PC-9 (cell line): ENCODE results near the gene AQP2. TPM values are rescaled to one million over a fixed set of nuclear protein-coding genes. Genes with fewer than 3 reads are reported as not detected.

Experiments
- BruUV-seq: library from RNA; stranded (reverse); fragments of 400-500 nt; replicated peaks from 2 replicates; lab custom pipeline; 2021; lab: Mats Ljungman, UMichigan
- CTCF ChIA-PET: fragments of 300-600 bp; sonication (Branson Sonifier 250); formaldehyde crosslinking; loops from one replicate; lab custom pipeline; 2022; ENCODE audit warnings: antibody characterized with exemption; lab: Charles Lee
- POLR2A ChIA-PET: fragments of 300-600 bp; sonication (Branson Sonifier 250); formaldehyde crosslinking; loops from one replicate; lab custom pipeline; 2022; ENCODE audit warnings: antibody characterized with exemption; ENCODE audit not compliant: unreplicated experiment; lab: Charles Lee
- DNase-seq, 2 experiments: peaks; one replicate each; pipeline versions ENCODE4 v3.0.0 to v3.0.0-alpha.2; 2015 to 2022; ENCODE audit warnings: mixed read lengths in 1 of 2
- H2AFZ ChIP-seq: fragments of 200-600 bp; sonication (generic); 2 replicates; pipeline ENCODE4 v1.8.1; 2017; ENCODE audit warnings: antibody characterized with exemption
- H3F3A ChIP-seq: fragments of 200-600 bp; sonication (generic); 2 replicates; pipeline ENCODE4 v1.8.1; 2017; ENCODE audit warnings: antibody characterized with exemption, mild to moderate bottlenecking, low read depth; ENCODE audit not compliant: insufficient read depth
- H3K27ac ChIP-seq: fragments of 200-600 bp; sonication (generic); 2 replicates; pipeline ENCODE4 v1.6.1; 2016; ENCODE audit warnings: mixed run types
- H3K27me3 ChIP-seq: fragments of 200-600 bp; sonication (generic); 2 replicates; pipeline ENCODE4 v1.6.1; 2016; ENCODE audit warnings: low read depth, mixed run types; ENCODE audit not compliant: insufficient read depth
- H3K36me3 ChIP-seq: fragments of 200-600 bp; sonication (generic); 2 replicates; pipeline ENCODE4 v1.6.1; 2016; ENCODE audit warnings: low read depth, mixed run types
- H3K4me1 ChIP-seq: fragments of 200-600 bp; sonication (generic); replicated peaks from 2 replicates; pipeline ENCODE4 v1.6.1; 2016; ENCODE audit warnings: mixed run types; ENCODE audit not compliant: insufficient read depth
- H3K4me2 ChIP-seq: fragments of 200-600 bp; sonication (generic); 2 replicates; pipeline ENCODE4 v1.6.1; 2017; ENCODE audit warnings: mixed run types
- H3K4me3 ChIP-seq: fragments of 200-600 bp; sonication (generic); 2 replicates; pipeline ENCODE4 v1.6.1; 2016; ENCODE audit warnings: mixed run types
- H3K79me2 ChIP-seq: fragments of 200-600 bp; sonication (generic); 2 replicates; pipeline ENCODE4 v1.6.1; 2017; ENCODE audit warnings: low read depth, mixed run types
- H3K9me2 ChIP-seq: fragments of 200-600 bp; sonication (generic); 2 replicates; pipeline ENCODE4 v1.8.1; 2017; ENCODE audit warnings: mild to moderate bottlenecking; ENCODE audit not compliant: insufficient read depth
- H3K9me3 ChIP-seq: fragments of 200-600 bp; sonication (generic); 2 replicates; pipeline ENCODE4 v1.8.1; 2016; ENCODE audit warnings: low read depth; ENCODE audit not compliant: insufficient read depth
- H4K20me1 ChIP-seq: fragments of 200-600 bp; sonication (generic); 2 replicates; pipeline ENCODE4 v1.8.1; 2017; ENCODE audit not compliant: insufficient read depth
- EZH2 ChIP-seq: fragments of 200-600 bp; sonication (generic); IDR thresholded peaks from 2 replicates; pipeline ENCODE4 v1.8.0; 2017; ENCODE audit warnings: antibody characterized with exemption, low read depth
- intact Hi-C: fragments of 100-400 bp; cut with micrococcal nuclease; formaldehyde crosslinking; loops from one replicate; pipeline ENCODE4 v1.10.0; 2022; ENCODE audit not compliant: unreplicated experiment
- total RNA-seq: library from RNA; stranded (reverse); gene quantifications from 2 replicates; pipeline ENCODE4 v1.2.3, GENCODE V29; 2021
- TF ChIP-seq, protein P1 (sequence below): fragments of 200-600 bp; sonication (generic); conservative IDR thresholded peaks from 2 replicates; pipeline ENCODE4 v1.6.1; 2017; ENCODE audit warnings: mixed run types, antibody characterized with exemption, mild to moderate bottlenecking, moderate library complexity

The AQP2 gene
- total RNA-seq, 1 experiment from 2014 or later = not detected

- ChIA-PET CTCF (interaction anchor here (0.6 kb wide), 1 partner anchor 13 kb away, joined by 3 read pairs; no protein-coding TSS in a partner anchor), POLR2A (interaction anchor here (0.6 kb wide), 1 partner anchor 243 kb away, joined by 6 read pairs; no protein-coding TSS in a partner anchor)
- Histone ChIP-seq H3K4me1 (no peaks in the 10 kb centered on the region), H3K36me3 (no peaks in the 10 kb centered on the region), H3K27me3 (no peaks in the 10 kb centered on the region), H3K27ac (no peak overlapping the region), H3K4me2 (no peak overlapping the region), H3K9me2 (no peaks in the 10 kb centered on the region), H2AFZ (no peak overlapping the region), H3K4me3 (no peak overlapping the region), H4K20me1 (no peaks in the 10 kb centered on the region), H3F3A (peaks cover 9% of the 10 kb centered on the region; the same call in 1 of the 2 replicates), H3K79me2 (no peaks in the 10 kb centered on the region), H3K9me3 (no peaks in the 10 kb centered on the region)
- intact Hi-C loops = no loop called here
- DNase-seq = no peak
- BruUV-seq = no TSS peak
- TF ChIP-seq EZH2 = no peak
- TF ChIP-seq, protein P1, sequence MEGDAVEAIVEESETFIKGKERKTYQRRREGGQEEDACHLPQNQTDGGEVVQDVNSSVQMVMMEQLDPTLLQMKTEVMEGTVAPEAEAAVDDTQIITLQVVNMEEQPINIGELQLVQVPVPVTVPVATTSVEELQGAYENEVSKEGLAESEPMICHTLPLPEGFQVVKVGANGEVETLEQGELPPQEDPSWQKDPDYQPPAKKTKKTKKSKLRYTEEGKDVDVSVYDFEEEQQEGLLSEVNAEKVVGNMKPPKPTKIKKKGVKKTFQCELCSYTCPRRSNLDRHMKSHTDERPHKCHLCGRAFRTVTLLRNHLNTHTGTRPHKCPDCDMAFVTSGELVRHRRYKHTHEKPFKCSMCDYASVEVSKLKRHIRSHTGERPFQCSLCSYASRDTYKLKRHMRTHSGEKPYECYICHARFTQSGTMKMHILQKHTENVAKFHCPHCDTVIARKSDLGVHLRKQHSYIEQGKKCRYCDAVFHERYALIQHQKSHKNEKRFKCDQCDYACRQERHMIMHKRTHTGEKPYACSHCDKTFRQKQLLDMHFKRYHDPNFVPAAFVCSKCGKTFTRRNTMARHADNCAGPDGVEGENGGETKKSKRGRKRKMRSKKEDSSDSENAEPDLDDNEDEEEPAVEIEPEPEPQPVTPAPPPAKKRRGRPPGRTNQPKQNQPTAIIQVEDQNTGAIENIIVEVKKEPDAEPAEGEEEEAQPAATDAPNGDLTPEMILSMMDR = no peak
Observed at GRCh38 chr12:49978125-49978524, 27.6 kb downstream of the AQP2 start.

DNA sequence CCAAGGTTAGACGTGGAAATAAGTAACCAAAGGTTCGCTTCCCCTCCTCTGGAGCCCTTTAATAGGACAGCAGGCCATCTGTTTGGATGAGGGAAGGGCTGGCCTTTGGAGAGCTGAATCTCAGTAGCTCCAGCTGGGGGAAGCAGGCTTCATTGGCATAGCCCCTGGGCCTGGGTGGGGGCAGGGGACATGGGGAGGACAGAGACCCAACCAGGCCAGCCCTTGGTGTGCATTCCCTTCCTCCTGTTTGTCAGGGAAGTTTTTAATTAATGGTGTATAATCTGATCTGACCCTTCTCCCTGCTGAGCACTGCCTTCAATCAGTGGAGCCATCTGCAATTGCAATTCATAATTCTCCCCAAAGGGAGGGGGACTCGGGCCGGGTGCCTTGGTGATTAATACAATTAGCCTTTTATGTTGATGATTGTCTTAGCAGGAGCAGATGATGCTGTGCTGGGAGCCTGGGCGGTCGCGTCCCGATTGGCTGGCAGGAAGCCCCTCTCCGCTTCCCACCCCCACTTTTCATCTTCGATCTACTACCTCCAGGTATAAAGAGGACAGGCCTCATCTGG, 28.6 kb downstream of the AQP2 start:
- Histone ChIP-seq H3K36me3 (no peaks in the 10 kb centered on the region), H4K20me1 (no peaks in the 10 kb centered on the region), H3K27ac (no peak overlapping the region), H3K4me2 (no peak overlapping the region), H3K79me2 (no peaks in the 10 kb centered on the region), H3K4me3 (no peak overlapping the region), H2AFZ (no peak overlapping the region), H3K9me2 (no peaks in the 10 kb centered on the region), H3K27me3 (no peaks in the 10 kb centered on the region), H3F3A (peaks cover 9% of the 10 kb centered on the region; the same call in 1 of the 2 replicates), H3K9me3 (no peaks in the 10 kb centered on the region), H3K4me1 (no peaks in the 10 kb centered on the region)
- intact Hi-C loops = no loop called here
- ChIA-PET CTCF (interaction anchor here (0.6 kb wide), 1 partner anchor 12 kb away, joined by 3 read pairs; no protein-coding TSS in a partner anchor), POLR2A (no interaction called here)
- no peak for TF ChIP-seq EZH2
- TF ChIP-seq, protein P1 = no peak
- no TSS peak for BruUV-seq
- no peak for DNase-seq

DNA sequence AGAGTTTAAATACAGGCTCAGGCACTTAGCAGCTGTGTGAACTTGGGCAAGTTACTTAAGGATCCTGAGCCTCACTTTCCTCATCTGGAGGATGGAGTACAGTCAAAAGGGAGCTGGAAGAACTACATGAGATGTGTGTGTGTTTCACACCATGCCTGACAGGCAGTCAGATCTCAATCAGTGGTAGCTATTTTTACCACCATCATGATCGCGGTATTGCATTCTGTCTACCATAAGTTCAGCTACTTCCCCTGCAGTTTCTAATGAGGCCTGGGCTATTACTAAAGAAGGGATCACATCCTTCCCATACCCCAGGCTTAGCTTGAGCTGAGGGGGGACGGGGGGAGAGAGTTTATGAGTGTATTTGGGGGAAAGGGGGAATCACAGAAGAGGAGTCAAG, 29.3 kb downstream of the AQP2 start:
- H3K4me2 ChIP-seq = no peak overlapping the region
- H3K9me3 ChIP-seq = no peaks in the 10 kb centered on the region
- H3K27me3 ChIP-seq = no peaks in the 10 kb centered on the region
- H3K4me3 ChIP-seq = no peak overlapping the region
- no peaks in the 10 kb centered on the region for H3K36me3 ChIP-seq
- ChIA-PET POLR2A (interaction anchor here (0.7 kb wide), 1 partner anchor 263 kb away, joined by 29 read pairs; no protein-coding TSS in a partner anchor), CTCF (interaction anchor here (0.6 kb wide), 1 partner anchor 58 kb away, joined by 3 read pairs; no protein-coding TSS in a partner anchor)
- intact Hi-C loops = no loop called here
- H2AFZ ChIP-seq = no peak overlapping the region
- H3K9me2 ChIP-seq = no peaks in the 10 kb centered on the region
- no TSS peak for BruUV-seq
- peaks cover 9% of the 10 kb centered on the region; the same call in 1 of the 2 replicates for H3F3A ChIP-seq
- DNase-seq = no peak
- no peak overlapping the region for H3K27ac ChIP-seq
- TF ChIP-seq EZH2 = no peak
- TF ChIP-seq, protein P1 = no peak
- H4K20me1 ChIP-seq = no peaks in the 10 kb centered on the region
- H3K79me2 ChIP-seq = no peaks in the 10 kb centered on the region
- H3K4me1 ChIP-seq = no peaks in the 10 kb centered on the region
